HG03442 (cell line): ENCODE measurements around the gene COL9A3.

ENCODE experiments used
- ATAC-seq: cut with Tn5 transposase; IDR thresholded peaks from one replicate; pipeline ENCODE4 v1.9.1; 2021; ENCODE audit warnings: mild to moderate bottlenecking, moderate library complexity; ENCODE audit not compliant: unreplicated experiment

COL9A3 gene

GRCh38 chr20:62809530-62810428, 7.1 kb upstream of the COL9A3 start:
- ATAC-seq: no peak

GRCh38 chr20:62811320-62811719, 5.5 kb upstream of the COL9A3 start:
- no peak for ATAC-seq

- ATAC-seq: no peak
These were observed 5.1 kb upstream of the COL9A3 start for GRCh38 chr20:62811720-62812119.

- no peak for ATAC-seq
These were observed 4.5 kb upstream of the COL9A3 start for GRCh38 chr20:62812181-62812906.

GRCh38 chr20:62812907-62813200, 4.0 kb upstream of the COL9A3 start:
- no peak for ATAC-seq

GRCh38 chr20:62813588-62813987, 3.3 kb upstream of the COL9A3 start:
- ATAC-seq: no peak

- ATAC-seq: no peak
These were observed 2.7 kb upstream of the COL9A3 start for GRCh38 chr20:62814060-62814708.

- no peak for ATAC-seq
These were observed 2.2 kb upstream of the COL9A3 start for GRCh38 chr20:62814709-62815065.

- no peak for ATAC-seq
These were observed 1.5 kb upstream of the COL9A3 start for GRCh38 chr20:62815066-62815991.

GRCh38 chr20:62816031-62816883, 593 bp upstream of the COL9A3 start:
- ATAC-seq: no peak

GRCh38 chr20:62817975-62818591, 1.2 kb downstream of the COL9A3 start:
- no peak for ATAC-seq

- ATAC-seq: no peak
These were observed 2.0 kb downstream of the COL9A3 start for GRCh38 chr20:62818592-62819493.

GRCh38 chr20:62819494-62820174, 2.8 kb downstream of the COL9A3 start:
- ATAC-seq: no peak

GRCh38 chr20:62820208-62820961, 3.5 kb downstream of the COL9A3 start:
- ATAC-seq: no peak

- no peak for ATAC-seq
These were observed 4.3 kb downstream of the COL9A3 start for GRCh38 chr20:62820962-62821725.

- ATAC-seq: no peak
These were observed 4.9 kb downstream of the COL9A3 start for GRCh38 chr20:62821726-62822210.
